Type B pancreatic cell (in vitro differentiated cells): ENCODE measurements around the gene CDKL4. TPM values are rescaled to one million over a fixed set of nuclear protein-coding genes. Genes with fewer than 3 reads are reported as not detected.

Source experiments
- DNase-seq: peaks from one replicate; pipeline ENCODE4 v3.0.0; 2021; ENCODE audit warnings: mixed read lengths; ENCODE audit not compliant: unreplicated experiment; ENCODE audit errors: extremely low spot score
- H3K27ac Mint-ChIP-seq: 2 replicates; pipeline ENCODE4 v1.8.0; 2021; ENCODE audit warnings: mild to moderate bottlenecking, mixed read lengths
- H3K27me3 Mint-ChIP-seq: 2 replicates; pipeline ENCODE4 v1.8.0; 2021; ENCODE audit warnings: mixed read lengths
- H3K36me3 Mint-ChIP-seq: 2 replicates; pipeline ENCODE4 v1.8.0; 2021; ENCODE audit warnings: mixed read lengths
- H3K4me1 Mint-ChIP-seq: one replicate; pipeline ENCODE4 v1.8.0; 2021; ENCODE audit warnings: mixed read lengths; ENCODE audit not compliant: unreplicated experiment
- H3K4me3 Mint-ChIP-seq: 2 replicates; pipeline ENCODE4 v1.8.0; 2021; ENCODE audit warnings: mild to moderate bottlenecking, mixed read lengths
- H3K9me3 Mint-ChIP-seq: 2 replicates; pipeline ENCODE4 v1.8.0; 2021; ENCODE audit warnings: mixed read lengths
- total RNA-seq: library from RNA; stranded (reverse); gene quantifications from 2 replicates; pipeline ENCODE4 v1.2.1, GENCODE V29; 2021; ENCODE audit warnings: low replicate concordance
- TF ChIP-seq, protein P1 (sequence below): fragments of 200-600 bp; sonication (generic); conservative IDR thresholded peaks from 2 replicates; pipeline ENCODE4 v1.5.0; 2021; ENCODE audit warnings: antibody characterized with exemption, mild to moderate bottlenecking

The CDKL4 gene
- total RNA-seq, 1 donor from 2014 or later, result 1.8 TPM

DNA sequence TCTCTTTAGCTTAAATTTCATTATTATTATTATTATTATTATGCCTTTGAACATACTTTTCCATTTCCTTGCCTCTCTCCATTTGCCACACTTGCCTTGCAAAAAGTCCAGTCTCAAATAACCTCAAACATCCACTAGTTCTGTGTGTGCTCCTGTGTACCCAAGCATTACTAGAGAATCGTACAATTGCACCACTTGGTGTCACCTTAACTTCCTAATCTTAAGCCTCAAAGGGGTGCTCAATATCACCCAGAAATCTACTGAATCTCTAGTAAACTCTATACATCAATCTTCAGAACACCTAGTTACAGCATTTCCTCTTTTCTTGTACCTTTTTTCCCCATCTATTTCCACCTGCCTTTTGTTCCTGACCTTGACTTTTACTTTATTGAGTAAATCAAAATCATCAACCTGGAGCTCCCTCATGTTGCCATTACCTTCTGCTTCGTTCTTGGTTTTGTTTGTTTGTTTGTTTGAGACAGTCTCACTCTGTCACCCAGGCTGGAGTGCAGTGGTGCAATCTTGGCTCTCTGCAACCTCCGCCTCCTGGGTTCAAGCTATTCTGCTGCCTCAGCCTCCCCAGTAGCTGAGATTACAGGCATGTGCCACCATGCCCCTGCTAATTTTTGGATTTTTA lies 110.4 kb downstream of the CDKL4 start:
- no peak overlapping the region for H3K27ac Mint-ChIP-seq
- TF ChIP-seq, protein P1, sequence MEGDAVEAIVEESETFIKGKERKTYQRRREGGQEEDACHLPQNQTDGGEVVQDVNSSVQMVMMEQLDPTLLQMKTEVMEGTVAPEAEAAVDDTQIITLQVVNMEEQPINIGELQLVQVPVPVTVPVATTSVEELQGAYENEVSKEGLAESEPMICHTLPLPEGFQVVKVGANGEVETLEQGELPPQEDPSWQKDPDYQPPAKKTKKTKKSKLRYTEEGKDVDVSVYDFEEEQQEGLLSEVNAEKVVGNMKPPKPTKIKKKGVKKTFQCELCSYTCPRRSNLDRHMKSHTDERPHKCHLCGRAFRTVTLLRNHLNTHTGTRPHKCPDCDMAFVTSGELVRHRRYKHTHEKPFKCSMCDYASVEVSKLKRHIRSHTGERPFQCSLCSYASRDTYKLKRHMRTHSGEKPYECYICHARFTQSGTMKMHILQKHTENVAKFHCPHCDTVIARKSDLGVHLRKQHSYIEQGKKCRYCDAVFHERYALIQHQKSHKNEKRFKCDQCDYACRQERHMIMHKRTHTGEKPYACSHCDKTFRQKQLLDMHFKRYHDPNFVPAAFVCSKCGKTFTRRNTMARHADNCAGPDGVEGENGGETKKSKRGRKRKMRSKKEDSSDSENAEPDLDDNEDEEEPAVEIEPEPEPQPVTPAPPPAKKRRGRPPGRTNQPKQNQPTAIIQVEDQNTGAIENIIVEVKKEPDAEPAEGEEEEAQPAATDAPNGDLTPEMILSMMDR, result no peak
- peaks cover 3% of the 10 kb centered on the region for H3K4me1 Mint-ChIP-seq
- H3K4me3 Mint-ChIP-seq, result no peak overlapping the region
- no peaks in the 10 kb centered on the region for H3K27me3 Mint-ChIP-seq
- no peaks in the 10 kb centered on the region for H3K9me3 Mint-ChIP-seq
- no peaks in the 10 kb centered on the region for H3K36me3 Mint-ChIP-seq
- DNase-seq, result no peak

DNA sequence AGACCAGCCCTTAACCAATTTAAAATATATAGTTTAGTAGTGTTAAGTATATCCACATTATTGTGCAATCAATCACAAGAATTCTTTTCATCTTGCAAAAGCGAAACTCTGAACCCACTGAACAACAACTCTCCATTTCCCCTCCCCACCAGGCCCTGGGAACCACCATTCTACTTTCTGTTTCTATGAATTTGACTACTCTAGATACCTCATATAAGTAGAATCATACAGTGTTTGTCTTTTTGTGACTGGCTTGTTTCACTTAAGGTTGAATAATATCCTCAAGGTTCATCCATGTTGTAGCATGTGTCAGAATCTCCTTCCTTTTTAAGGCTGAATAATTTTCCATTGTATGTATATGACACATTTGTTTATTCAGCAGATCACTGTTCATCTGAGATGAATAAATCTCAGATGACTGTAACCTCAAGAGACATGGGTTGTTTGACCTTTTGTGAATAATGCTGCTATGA lies 114.8 kb downstream of the CDKL4 start:
- Mint-ChIP-seq H3K9me3 (no peaks in the 10 kb centered on the region), H3K4me3 (no peak overlapping the region), H3K27me3 (no peaks in the 10 kb centered on the region), H3K27ac (no peak overlapping the region), H3K36me3 (no peaks in the 10 kb centered on the region), H3K4me1 (peaks cover 9% of the 10 kb centered on the region)
- no peak for DNase-seq
- TF ChIP-seq, protein P1, result no peak

DNA sequence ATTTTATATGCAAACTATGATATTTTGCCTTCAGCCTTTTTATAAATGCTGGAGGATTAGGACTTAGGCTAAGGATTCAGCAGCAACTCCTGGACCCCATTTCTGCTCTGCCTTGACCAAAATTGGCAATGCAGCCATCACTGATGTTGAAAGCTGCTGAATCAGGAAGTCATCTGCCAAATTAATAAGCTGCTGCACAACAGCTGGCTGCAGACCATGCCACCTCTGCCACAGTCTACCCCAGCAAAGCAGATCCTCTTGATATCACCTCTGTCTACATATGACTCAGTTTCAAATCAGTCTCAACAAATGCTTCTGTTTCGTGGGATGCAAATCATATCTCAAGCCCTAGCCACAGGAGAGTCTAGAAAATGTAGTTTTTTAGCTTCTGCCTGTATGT lies 115.8 kb downstream of the CDKL4 start:
- Mint-ChIP-seq H3K4me1 (peaks cover 16% of the 10 kb centered on the region), H3K36me3 (no peaks in the 10 kb centered on the region), H3K4me3 (no peak overlapping the region), H3K27ac (peak overlapping the region; percentile 64), H3K9me3 (no peaks in the 10 kb centered on the region), H3K27me3 (no peaks in the 10 kb centered on the region)
- TF ChIP-seq, protein P1, result no peak
- no peak for DNase-seq

Other genes with a start within 250 kb of the CDKL4 start
- 54.2 and 63.8 TPM in 2 replicates for gene SOS1, start 122.9 kb downstream of the CDKL4 start, total RNA-seq
- 36.7 and 49.0 TPM in 2 replicates for gene MAP4K3, start 193.3 kb upstream of the CDKL4 start, total RNA-seq